BJ (cell line): Measurements from ENCODE around the gene SMAD6. TPM values are rescaled to one million over a fixed set of nuclear protein-coding genes. Genes with fewer than 3 reads are reported as not detected.

Source experiments
- CTCF ChIA-PET: fragments of 350-600 bp; formaldehyde crosslinking; extraction: SDS; loops from one replicate; lab custom pipeline; 2021; ENCODE audit warnings: antibody characterized with exemption, inconsistent platforms; lab: Yijun Ruan, JAX
- POLR2A ChIA-PET: fragments of 300-600 bp; sonication (Branson Sonifier 250); formaldehyde crosslinking; extraction: SDS; loops from one replicate; lab custom pipeline; 2021; ENCODE audit warnings: antibody characterized with exemption; lab: Charles Lee
- DNase-seq: peaks from one replicate; pipeline ENCODE4 v3.0.0-alpha.2; 2011; ENCODE audit warnings: low read depth
- H3K27me3 ChIP-seq: 2 replicates; pipeline ENCODE4 v1.6.0; 2011; ENCODE audit warnings: low read length; ENCODE audit not compliant: control insufficient read depth, insufficient read depth
- H3K36me3 ChIP-seq: 2 replicates; pipeline ENCODE4 v1.5.1; 2011; ENCODE audit warnings: low read length; ENCODE audit not compliant: control insufficient read depth, insufficient read depth
- H3K4me3 ChIP-seq: 2 replicates; pipeline ENCODE4 v1.5.1; 2011; ENCODE audit warnings: low read depth, mild to moderate bottlenecking, control low read depth, low read length
- CTCF ChIP-seq: IDR thresholded peaks from 2 replicates; pipeline ENCODE4 v1.5.1; 2011; ENCODE audit warnings: low read depth, mild to moderate bottlenecking, control low read depth, inconsistent platforms, low read length, moderate library complexity; ENCODE audit not compliant: insufficient read depth
- polyA plus RNA-seq: library from polyadenylated mRNA; depleted of rRNA; stranded (reverse); fragments of >200 nt; gene quantifications from 2 replicates; pipeline ENCODE4 v1.2.3, GENCODE V29; 2011

SMAD6 gene
- polyA plus RNA-seq, 1 experiment, result 3.8 TPM

GRCh38 chr15:66708389-66708788, 6.4 kb downstream of the SMAD6 start:
- ChIA-PET CTCF (interaction anchor here (1.5 to 13.6 kb wide), 3 partner anchors 61 to 151 kb away, joined by 5 to 155 read pairs (median 118); no protein-coding TSS in a partner anchor), POLR2A (no interaction called here)
- H3K36me3 ChIP-seq, result peaks cover 9% of the 10 kb centered on the region
- H3K27me3 ChIP-seq, result no peaks in the 10 kb centered on the region
- H3K4me3 ChIP-seq, result no peak overlapping the region
- DNase-seq, result no peak
- TF ChIP-seq CTCF, result no peak

GRCh38 chr15:66709884-66710283, 7.8 kb downstream of the SMAD6 start:
- Histone ChIP-seq H3K36me3 (peaks cover 11% of the 10 kb centered on the region), H3K27me3 (no peaks in the 10 kb centered on the region), H3K4me3 (no peak overlapping the region)
- DNase-seq, result no peak
- no peak for TF ChIP-seq CTCF
- ChIA-PET CTCF (interaction anchor here (0.8 to 1.4 kb wide), 5 partner anchors 11 to 142 kb away, joined by 3 read pairs; no protein-coding TSS in a partner anchor), POLR2A (no interaction called here)

- no peak for DNase-seq
- no peaks in the 10 kb centered on the region for H3K27me3 ChIP-seq
- ChIA-PET POLR2A (interaction anchor here (0.5 kb wide), 1 partner anchor 20 kb away, joined by 3 read pairs; no protein-coding TSS in a partner anchor), CTCF (interaction anchor here (0.8 to 2.7 kb wide), 5 partner anchors 9 to 144 kb away, joined by 3 to 10 read pairs (median 3); partner anchors contain the start of gene SMAD6)
- H3K36me3 ChIP-seq, result peaks cover 13% of the 10 kb centered on the region
- no peak overlapping the region for H3K4me3 ChIP-seq
- TF ChIP-seq CTCF, result no peak
Observed at GRCh38 chr15:66711260-66711659, 9.2 kb downstream of the SMAD6 start.

- no peak overlapping the region for H3K4me3 ChIP-seq
- ChIA-PET POLR2A (no interaction called here), CTCF (interaction anchor here (0.6 to 2.7 kb wide), 9 partner anchors 9 to 144 kb away, joined by 3 to 10 read pairs (median 3); partner anchors contain the start of gene SMAD6)
- no peaks in the 10 kb centered on the region for H3K27me3 ChIP-seq
- TF ChIP-seq CTCF, result no peak
- no peak for DNase-seq
- H3K36me3 ChIP-seq, result peaks cover 15% of the 10 kb centered on the region
Observed at GRCh38 chr15:66711862-66712261, 9.8 kb downstream of the SMAD6 start.

- no peak for TF ChIP-seq CTCF
- no peaks in the 10 kb centered on the region for H3K27me3 ChIP-seq
- ChIA-PET POLR2A (no interaction called here), CTCF (interaction anchor here (0.7 to 3.5 kb wide), 10 partner anchors 8 to 138 kb away, joined by 3 to 19 read pairs (median 4); partner anchors contain the start of gene SMAD6)
- H3K4me3 ChIP-seq, result no peak overlapping the region
- H3K36me3 ChIP-seq, result peaks cover 24% of the 10 kb centered on the region
- no peak for DNase-seq
Observed at GRCh38 chr15:66713843-66714508, 11.9 kb downstream of the SMAD6 start.
